Omental fat pad (tissue), 4 donors: ENCODE measurements around the gene PGM2L1. TPM values are rescaled to one million over a fixed set of nuclear protein-coding genes. Genes with fewer than 3 reads are reported as not detected.
A peak's percentile ranks its signal among the peaks of the same experiment; 100 is the strongest.

Source experiments
- ATAC-seq: fragments of 150-250 bp; one replicate; pipeline ENCODE4 v1.9.1; 2016; ENCODE audit warnings: mild to moderate bottlenecking, moderate library complexity; ENCODE audit not compliant: low FRiP score
- DNase-seq: peaks from one replicate; pipeline ENCODE4 v3.0.0-alpha.2; 2019; ENCODE audit warnings: low spot score
- CTCF ChIP-seq, 3 donors: fragments of 450-650 bp; IDR thresholded peaks; one replicate each; pipeline ENCODE4 v1.5.1; 2016 to 2017; ENCODE audit warnings: antibody characterized with exemption in 3 of 3, mild to moderate bottlenecking in 3 of 3, moderate library complexity in 2 of 3
- total RNA-seq, 4 donors: library from RNA; depleted of rRNA; stranded (reverse); fragments of >200 nt; gene quantifications; one replicate each; pipeline ENCODE4 v1.1.0, GENCODE V29; 2016

Gene PGM2L1
- 1 to 10 TPM; 2.7 to 4.5 (median 3.1) TPM for total RNA-seq

GRCh38 chr11:74398244-74399159 lies at the start of gene PGM2L1:
TSS of gene PGM2L1 (minus strand) at chr11:74398433. CDS start at chr11:74398161, 272 bp downstream.
- peak; percentile 99 for ATAC-seq
- TF ChIP-seq CTCF (IDR thresholded peaks at IDR 0.05), result no peak
- peak; percentile 80 for DNase-seq

- no peak for ATAC-seq
- no peak for TF ChIP-seq CTCF (IDR thresholded peaks at IDR 0.05)
- DNase-seq, result no peak
Measured at GRCh38 chr11:74447720-74448119, 49.5 kb upstream of the PGM2L1 start.

GRCh38 chr11:74446532-74446938 lies 48.3 kb upstream of the PGM2L1 start:
- no peak for DNase-seq
- TF ChIP-seq CTCF (IDR thresholded peaks at IDR 0.05), result no peak
- ATAC-seq, result no peak

GRCh38 chr11:74444173-74444826 lies 46.1 kb upstream of the PGM2L1 start:
- no peak for ATAC-seq
- no peak for DNase-seq
- no peak for TF ChIP-seq CTCF (IDR thresholded peaks at IDR 0.05)

GRCh38 chr11:74443071-74443864 lies 45.0 kb upstream of the PGM2L1 start:
- ATAC-seq (no peak), DNase-seq (no peak)
- no peak for TF ChIP-seq CTCF (IDR thresholded peaks at IDR 0.05)

- TF ChIP-seq CTCF (IDR thresholded peaks at IDR 0.05), result no peak
- ATAC-seq (no peak), DNase-seq (no peak)
Measured at GRCh38 chr11:74442636-74443035, 44.4 kb upstream of the PGM2L1 start.
